SU-DHL-6 (cell line): Measurements from ENCODE around the gene SLC10A1.

Experiments used
- CTCF ChIP-seq: fragments of 200-600 bp; sonication (generic); IDR thresholded peaks from one replicate; pipeline ENCODE4 v1.5.1; 2017; ENCODE audit warnings: antibody characterized with exemption, mild to moderate bottlenecking, low read length, moderate library complexity; ENCODE audit not compliant: insufficient read depth, poor library complexity, severe bottlenecking
- EZH2phosphoT487 ChIP-seq: fragments of 200-600 bp; sonication (generic), shearing (Covaris generic); conservative IDR thresholded peaks from 2 replicates; pipeline ENCODE4 v1.6.1; 2018; ENCODE audit warnings: mild to moderate bottlenecking, antibody characterized with exemption, low read length, moderate library complexity, mixed read lengths

GRCh38 chr14:69816216-69816615, 19.2 kb upstream of the SLC10A1 start:
- TF ChIP-seq CTCF, result no peak
- TF ChIP-seq EZH2phosphoT487, result no peak
